ENCODE results near the gene FPGS. TPM values are rescaled to one million over a fixed set of nuclear protein-coding genes. Genes with fewer than 3 reads are reported as not detected.
A peak's percentile ranks its signal among the peaks of the same experiment; 100 is the strongest.

FPGS gene
- total and polyA plus RNA-seq, 2 of the 4 experiments (the other 2 are of a cell fraction), result 43.9 to 75.7 TPM

GRCh38 chr9:127838375-127839078 lies 35.8 kb downstream of the FPGS start:
- H3K4me2 ChIP-seq (ENCODE audit: low read depth, low read length), result peak overlapping the region; percentile 33
- H4K8ac ChIP-seq (ENCODE audit: low read depth in 2 of 2, low read length in 2 of 2), result peak overlapping the region; percentile 60 to 74; a peak in 3 of 4 replicates
- POLR2A ChIA-PET (ENCODE audit: unreplicated experiment), result interaction anchor here (0.6 to 0.9 kb wide), 3 partner anchors 17 to 43 kb away, joined by 4 to 7 read pairs (median 6); partner anchors contain the start of gene ENG
- BruUV-seq (replicated peaks), result no TSS peak
- CTCF ChIA-PET, result interaction anchor here (0.6 kb wide), 1 partner anchor 158 kb away, joined by 3 read pairs; no protein-coding TSS in a partner anchor
- H2BK20ac ChIP-seq (ENCODE audit: low read depth, low read length), result peak overlapping the region; percentile 68
- peak overlapping the region; percentile 94 for H2AK5ac ChIP-seq (ENCODE audit: low read depth, low read length)
- peak overlapping the region; percentile 97 for H2AK9ac ChIP-seq (replicated peaks; ENCODE audit: low read depth, low read length, poor library complexity)
- peaks cover 18% of the 10 kb centered on the region for H3K36me3 ChIP-seq (ENCODE audit: control insufficient read depth, insufficient read depth, low read length)
- H2BK120ac ChIP-seq (ENCODE audit: low read depth, low read length), result peak overlapping the region; percentile 96
- peak overlapping the region; percentile 87 for H3K23ac ChIP-seq (ENCODE audit: low read depth, low read length)
- 17% methylated on average over 6 of the region's 18 CpGs; no CpG with 5 or more reads in 1 of the 2 experiments for WGBS, 2 experiments (ENCODE audit: extremely low coverage in 2 of 2, insufficient read length in 1 of 2)
- peak overlapping the region; percentile 82 for H4K91ac ChIP-seq (ENCODE audit: insufficient read depth, low read depth, low read length)
- H3K9ac ChIP-seq (ENCODE audit: low read depth, low read length), result peak overlapping the region; percentile 33
- peak overlapping the region; percentile 93 for H2BK5ac ChIP-seq (ENCODE audit: low read depth, low read length, poor library complexity, severe bottlenecking)
- H3K27me3 ChIP-seq (ENCODE audit: control insufficient read depth, insufficient read depth, low read length), result no peaks in the 10 kb centered on the region
- H4K5ac ChIP-seq (ENCODE audit: low read depth, low read length), result peak overlapping the region; percentile 57
- peak overlapping the region; percentile 78 for H3K27ac ChIP-seq (ENCODE audit: insufficient read depth, low read length)
- H3K4ac ChIP-seq (ENCODE audit: low read depth, low read length), result peak overlapping the region; percentile 89
- peak overlapping the region; percentile 56 for H3K18ac ChIP-seq (ENCODE audit: low read depth, low read length)
- no peak overlapping the region for H3K4me3 ChIP-seq (ENCODE audit: insufficient read depth, low read depth, low read length)
- H3K79me1 ChIP-seq (ENCODE audit: low read depth in 1 of 2, low read length in 2 of 2), result peaks cover 32 to 65% of the 10 kb centered on the region in 2 experiments
- dilution Hi-C loops (cut with HindIII; ENCODE audit: low sequenced_read_pairs, unreplicated experiment) (no loop called here), intact Hi-C loops (cut with micrococcal nuclease) (loop anchor here (5.0 kb wide), 1 partner anchor 79 kb away; the partner anchor contains the start of gene ST6GALNAC4), in situ Hi-C loops (cut with MboI; ENCODE audit: low sequenced_read_pairs) (no loop called here)
- H3K56ac ChIP-seq (ENCODE audit: extremely low read depth, insufficient read depth, low read length), result peak overlapping the region; percentile 66; the same call in 1 of the 2 replicates
- peaks cover 33% of the 10 kb centered on the region for H3K9me1 ChIP-seq (ENCODE audit: insufficient read depth, low read length)
- peak overlapping the region; percentile 84 for H2AFZ ChIP-seq (replicated peaks; ENCODE audit: low read length, poor library complexity)
- peak; percentile 93 for DNase-seq
- H2BK15ac ChIP-seq (ENCODE audit: low read depth, low read length), result peak overlapping the region; percentile 77; the same call in 1 of the 3 replicates
- H3K9me3 ChIP-seq (ENCODE audit: control insufficient read depth, insufficient read depth, low read length), result no peaks in the 10 kb centered on the region
- ATAC-seq (ENCODE audit: low read depth), result peak; percentile 92
- H4K20me1 ChIP-seq (ENCODE audit: insufficient read depth, low read length), result no peaks in the 10 kb centered on the region; the same call in 1 of the 2 replicates
- H3K14ac ChIP-seq (replicated peaks; ENCODE audit: low read depth, low read length), result peak overlapping the region; percentile 94
- H3K4me1 ChIP-seq (ENCODE audit: control insufficient read depth, insufficient read depth, low read length), result peaks cover 36% of the 10 kb centered on the region
- TF ChIP-seq RFX5 (IDR thresholded peaks at IDR 0.05; ENCODE audit: low read depth, low read length) (no peak), POLR2A (IDR thresholded peaks at IDR 0.05; ENCODE audit: low read depth, low read length) (no peak), MXI1 (IDR thresholded peaks at IDR 0.05; ENCODE audit: borderline replicate concordance, low read depth, low read length) (no peak), SMC3 (IDR thresholded peaks at IDR 0.05; ENCODE audit: low read depth, low read length) (no peak), FOS (IDR thresholded peaks at IDR 0.05; ENCODE audit: low read depth, low read length) (peak; percentile 88), RAD21 (IDR thresholded peaks at IDR 0.05; ENCODE audit: low read length) (0 out of 2 replicates have a peak, but pooled peaks have one; percentile 5), CHD1 (IDR thresholded peaks at IDR 0.05; ENCODE audit: low read depth, low read length) (no peak), RCOR1 (IDR thresholded peaks at IDR 0.05; ENCODE audit: insufficient replicate concordance, low read length) (peak; percentile 36), CEBPB (IDR thresholded peaks at IDR 0.05; ENCODE audit: low read depth, low read length) (no peak), MAZ (IDR thresholded peaks at IDR 0.05; ENCODE audit: borderline replicate concordance, low read depth, low read length) (peak; percentile 76), CTCF (conservative IDR thresholded peaks at IDR 0.05; ENCODE audit: low read depth, low read length) (no peak), MAFK (IDR thresholded peaks at IDR 0.05; ENCODE audit: low read depth, low read length) (peak; percentile 63), ELK1 (IDR thresholded peaks at IDR 0.05; ENCODE audit: borderline replicate concordance, low read depth, low read length) (no peak), BHLHE40 (IDR thresholded peaks at IDR 0.05; ENCODE audit: low read depth, low read length) (peak; percentile 46; the same call in 1 of the 2 replicates), NFE2L2 (IDR thresholded peaks at IDR 0.05; ENCODE audit: low read depth, low read length) (peak; percentile 60)
